Endothelial cell of umbilical vein (primary cell): Measurements from ENCODE around the gene VANGL1. TPM values are rescaled to one million over a fixed set of nuclear protein-coding genes. Genes with fewer than 3 reads are reported as not detected.

ENCODE experiments used
- BruUV-seq: library from RNA; stranded (reverse); fragments of 400-500 nt; replicated peaks from 2 replicates; lab custom pipeline; 2021; lab: Mats Ljungman, UMichigan
- CTCF ChIA-PET: fragments of 300-600, 350-600 bp; sonication (Branson Sonifier 250); formaldehyde crosslinking; loops from one replicate; lab custom pipeline; 2021; ENCODE audit warnings: antibody characterized with exemption, inconsistent platforms; lab: Charles Lee
- POLR2A ChIA-PET: fragments of 300-600, 350-600 bp; sonication (Branson Sonifier 250); formaldehyde crosslinking; loops from one replicate; lab custom pipeline; 2021; ENCODE audit warnings: antibody characterized with exemption, inconsistent platforms; lab: Charles Lee
- DNase-seq: peaks from one replicate; pipeline ENCODE4 v3.0.0-alpha.2; 2011; ENCODE audit warnings: low read depth, low spot score
- FAIRE-seq: peaks from 2 replicates; lab custom pipeline; 2011; peaks lifted over from hg19 to GRCh38; lab: Jason Lieb, UNC
- H2AFZ ChIP-seq: 2 replicates; pipeline ENCODE4 v1.6.0; 2012; ENCODE audit warnings: low read depth, low read length, control low read depth, inconsistent platforms
- H3K27ac ChIP-seq: 2 replicates; pipeline ENCODE4 v1.5.1; 2011; ENCODE audit warnings: low read depth, mild to moderate bottlenecking, control low read depth, low read length, moderate library complexity; ENCODE audit not compliant: insufficient read depth
- H3K27me3 ChIP-seq, 2 experiments: 2 replicates each; pipeline versions ENCODE4 v1.6.0 to v1.6.1; 2011; ENCODE audit warnings: low read length in 2 of 2, mixed read lengths in 1 of 2; ENCODE audit not compliant: control insufficient read depth in 2 of 2, insufficient read depth in 2 of 2
- H3K36me3 ChIP-seq, 2 experiments: 2 replicates in 1 of 2; 3 replicates in 1 of 2; pipeline ENCODE4 v1.5.1; 2011; ENCODE audit warnings: low read length in 2 of 2, mild to moderate bottlenecking in 1 of 2, moderate library complexity in 1 of 2; ENCODE audit not compliant: control insufficient read depth in 2 of 2, insufficient read depth in 2 of 2; ENCODE audit errors: extremely low read depth in 1 of 2
- H3K4me1 ChIP-seq: 3 replicates; pipeline ENCODE4 v1.5.1; 2011; ENCODE audit warnings: mild to moderate bottlenecking, low read length; ENCODE audit not compliant: control insufficient read depth, insufficient read depth; ENCODE audit errors: extremely low read depth
- H3K4me2 ChIP-seq: 2 replicates; pipeline ENCODE4 v1.6.1; 2011; ENCODE audit warnings: low read length, control low read depth, mixed read lengths; ENCODE audit not compliant: insufficient read depth
- H3K4me3 ChIP-seq, 3 experiments: fragments of 200-600 bp in 1 of 3; sonication (generic), shearing (Covaris generic) in 1 of 3; replicated peaks in 1 of 3; 2 replicates each; pipeline ENCODE4 v1.5.1; 2011 to 2016; ENCODE audit warnings: control low read depth in 3 of 3, low read length in 3 of 3, mild to moderate bottlenecking in 2 of 3, inconsistent platforms in 1 of 3, low read depth in 1 of 3, moderate library complexity in 1 of 3; ENCODE audit not compliant: insufficient read depth in 1 of 3
- H3K79me2 ChIP-seq: 2 replicates; pipeline ENCODE4 v1.6.0; 2012; ENCODE audit warnings: low read length, inconsistent platforms; ENCODE audit not compliant: control insufficient read depth, insufficient read depth
- H3K9ac ChIP-seq: replicated peaks from 2 replicates; pipeline ENCODE3; 2011; ENCODE audit warnings: low read length, control low read depth; ENCODE audit not compliant: insufficient read depth; ENCODE audit errors: extremely low read depth
- H3K9me1 ChIP-seq: replicated peaks from 3 replicates; pipeline ENCODE4 v1.6.0; 2011; ENCODE audit warnings: mild to moderate bottlenecking, low read length; ENCODE audit not compliant: control insufficient read depth, insufficient read depth; ENCODE audit errors: extremely low read depth
- H3K9me3 ChIP-seq: replicated peaks from 2 replicates; pipeline ENCODE4 v1.5.1; 2012; ENCODE audit warnings: low read length, inconsistent platforms; ENCODE audit not compliant: control insufficient read depth, insufficient read depth
- H4K20me1 ChIP-seq: replicated peaks from 2 replicates; pipeline ENCODE3; 2011; ENCODE audit warnings: mild to moderate bottlenecking, low read length; ENCODE audit not compliant: control insufficient read depth, insufficient read depth; ENCODE audit errors: extremely low read depth
- EZH2 ChIP-seq: IDR thresholded peaks from 2 replicates; pipeline ENCODE4 v1.6.1; 2012; ENCODE audit warnings: borderline replicate concordance, low read depth, mild to moderate bottlenecking, moderate library complexity, low read length, inconsistent platforms; ENCODE audit not compliant: severe bottlenecking
- FOS ChIP-seq: IDR thresholded peaks from 2 replicates; pipeline ENCODE4 v1.6.1; 2011; ENCODE audit warnings: mild to moderate bottlenecking, low read length, moderate library complexity, borderline replicate concordance; ENCODE audit not compliant: insufficient read depth
- GATA2 ChIP-seq: IDR thresholded peaks from 2 replicates; pipeline ENCODE4 v1.7.0; 2011; ENCODE audit warnings: low read depth, mild to moderate bottlenecking, moderate library complexity, mixed read lengths, low read length; ENCODE audit not compliant: insufficient read length, insufficient read depth
- JUN ChIP-seq: IDR thresholded peaks from 2 replicates; pipeline ENCODE4 v1.6.1; 2011; ENCODE audit warnings: borderline replicate concordance, low read depth; ENCODE audit not compliant: insufficient read length, insufficient read depth
- MYC ChIP-seq: IDR thresholded peaks from one replicate; pipeline ENCODE4 v1.6.1; 2011; ENCODE audit warnings: mild to moderate bottlenecking, low read depth, low read length
- POLR2A ChIP-seq: IDR thresholded peaks from 2 replicates; pipeline ENCODE4 v1.6.1; 2012; ENCODE audit warnings: low read depth, mild to moderate bottlenecking, control low read depth, low read length
- POLR2AphosphoS5 ChIP-seq: IDR thresholded peaks from 2 replicates; pipeline ENCODE4 v1.6.1; 2012; ENCODE audit warnings: low read depth, mild to moderate bottlenecking, control low read depth, low read length, moderate library complexity; ENCODE audit not compliant: insufficient read depth
- dilution Hi-C: fragments of 300-500 bp; cut with MboI; formaldehyde crosslinking; loops from one replicate; pipeline ENCODE4 v1.15.0; 2019; ENCODE audit warnings: low sequenced_read_pairs; ENCODE audit not compliant: extremely low pct_ligation_motif_present
- intact Hi-C: fragments of 100-400 bp; cut with micrococcal nuclease; formaldehyde crosslinking; loops from one replicate; pipeline ENCODE4 v1.10.0; 2022
- polyA plus RNA-seq, 4 experiments: library from polyadenylated mRNA; depleted of rRNA in 3 of 4; stranded (reverse) in 3 of 4; unstranded in 1 of 4; fragments of >200 nt; gene quantifications; 2 replicates each; pipeline versions ENCODE4 v1.2.1 to v1.2.3, GENCODE V29; 2011 to 2012; ENCODE audit warnings: missing spikeins in 1 of 4
- total RNA-seq: library from RNA; stranded (reverse); gene quantifications from 2 replicates; pipeline ENCODE4 v1.2.3, GENCODE V29; 2021
- TF ChIP-seq, protein P1 (sequence below), 2 donors: IDR thresholded peaks; 1 replicate in 1 of 2; 2 replicates in 1 of 2; pipeline ENCODE4 v1.5.1; 2011; ENCODE audit warnings: low read length in 2 of 2, mild to moderate bottlenecking in 2 of 2, moderate library complexity in 2 of 2, control low read depth in 1 of 2, inconsistent platforms in 1 of 2, low read depth in 1 of 2; ENCODE audit not compliant: insufficient read depth in 1 of 2; ENCODE audit errors: extremely low read depth in 1 of 2
- TF ChIP-seq, protein P2 (sequence below): IDR thresholded peaks from 2 replicates; pipeline ENCODE4 v1.6.1; 2011; ENCODE audit not compliant: insufficient read depth, insufficient read length

The VANGL1 gene
- total and polyA plus RNA-seq, 2 donors (not counting 3 experiments of a cell fraction or from before 2014, with no cell fraction given) = 15.0 to 24.8 TPM

DNA sequence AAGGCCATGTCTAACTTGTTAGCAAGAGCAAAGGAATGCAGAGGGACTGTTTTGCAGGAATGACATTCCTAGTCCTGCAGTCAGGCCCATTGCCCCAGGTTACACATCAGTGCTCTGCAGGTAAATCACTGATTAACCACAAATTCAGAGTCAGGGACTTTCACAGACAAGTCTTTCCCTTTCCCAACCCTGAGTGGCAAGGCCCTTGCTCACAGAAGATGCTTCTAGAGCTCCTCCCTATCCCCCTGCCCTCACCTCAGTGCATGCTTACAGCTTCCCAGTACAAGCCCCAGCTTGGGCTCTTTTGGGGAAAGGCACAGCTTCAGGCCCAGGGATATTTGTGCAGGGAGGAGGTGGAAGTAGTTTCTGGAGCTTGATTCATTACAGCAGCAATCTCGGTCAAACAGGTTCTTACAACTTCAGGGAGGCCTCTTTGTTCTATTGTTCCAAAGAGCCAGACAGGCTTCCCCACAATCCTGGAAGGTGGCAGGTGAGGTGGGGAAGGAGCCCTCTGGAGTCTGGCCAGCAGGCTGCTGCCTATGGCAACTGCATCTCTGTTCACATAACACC lies 72.9 kb downstream of the VANGL1 start:
- Histone ChIP-seq H3K9me3 (no peaks in the 10 kb centered on the region), H3K27ac (no peak overlapping the region), H3K9ac (no peak overlapping the region), H3K4me3 (no peak overlapping the region), H3K4me2 (no peak overlapping the region), H4K20me1 (no peaks in the 10 kb centered on the region), H3K9me1 (no peaks in the 10 kb centered on the region), H3K36me3 (no peaks in the 10 kb centered on the region), H2AFZ (no peak overlapping the region), H3K79me2 (no peaks in the 10 kb centered on the region), H3K4me1 (no peaks in the 10 kb centered on the region), H3K27me3 (peaks cover 2 to 16% of the 10 kb centered on the region in 2 experiments)
- ChIA-PET CTCF (interaction anchor here (0.8 to 3.1 kb wide), 4 partner anchors 9 to 266 kb away, joined by 3 to 15 read pairs (median 6); no protein-coding TSS in a partner anchor), POLR2A (no interaction called here)
- no TSS peak for BruUV-seq
- TF ChIP-seq, protein P1, sequence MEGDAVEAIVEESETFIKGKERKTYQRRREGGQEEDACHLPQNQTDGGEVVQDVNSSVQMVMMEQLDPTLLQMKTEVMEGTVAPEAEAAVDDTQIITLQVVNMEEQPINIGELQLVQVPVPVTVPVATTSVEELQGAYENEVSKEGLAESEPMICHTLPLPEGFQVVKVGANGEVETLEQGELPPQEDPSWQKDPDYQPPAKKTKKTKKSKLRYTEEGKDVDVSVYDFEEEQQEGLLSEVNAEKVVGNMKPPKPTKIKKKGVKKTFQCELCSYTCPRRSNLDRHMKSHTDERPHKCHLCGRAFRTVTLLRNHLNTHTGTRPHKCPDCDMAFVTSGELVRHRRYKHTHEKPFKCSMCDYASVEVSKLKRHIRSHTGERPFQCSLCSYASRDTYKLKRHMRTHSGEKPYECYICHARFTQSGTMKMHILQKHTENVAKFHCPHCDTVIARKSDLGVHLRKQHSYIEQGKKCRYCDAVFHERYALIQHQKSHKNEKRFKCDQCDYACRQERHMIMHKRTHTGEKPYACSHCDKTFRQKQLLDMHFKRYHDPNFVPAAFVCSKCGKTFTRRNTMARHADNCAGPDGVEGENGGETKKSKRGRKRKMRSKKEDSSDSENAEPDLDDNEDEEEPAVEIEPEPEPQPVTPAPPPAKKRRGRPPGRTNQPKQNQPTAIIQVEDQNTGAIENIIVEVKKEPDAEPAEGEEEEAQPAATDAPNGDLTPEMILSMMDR (IDR thresholded peaks at IDR 0.05; ENCODE audit: extremely low read depth in 1 of 2, insufficient read depth in 1 of 2, low read depth in 1 of 2, low read length in 2 of 2) = no peak
- TF ChIP-seq FOS (no peak), GATA2 (no peak), EZH2 (no peak), JUN (no peak), POLR2A (no peak), POLR2AphosphoS5 (no peak), MYC (no peak)
- TF ChIP-seq, protein P2, sequence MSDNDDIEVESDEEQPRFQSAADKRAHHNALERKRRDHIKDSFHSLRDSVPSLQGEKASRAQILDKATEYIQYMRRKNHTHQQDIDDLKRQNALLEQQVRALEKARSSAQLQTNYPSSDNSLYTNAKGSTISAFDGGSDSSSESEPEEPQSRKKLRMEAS = no peak
- no peak for DNase-seq
- no peak for FAIRE-seq
- intact Hi-C loops (no loop called here), dilution Hi-C loops (no loop called here)
